Activated CD8-positive, alpha-beta T cell treated with anti-CD3 and anti-CD28 coated beads, Interleukin-2, amount 10 ng/mL, durations not matched to agents 7 days and 5 days (primary cell): ENCODE data around the gene ACVR1C. TPM values are rescaled to one million over a fixed set of nuclear protein-coding genes. Genes with fewer than 3 reads are reported as not detected.
"Not testable (repeated sequence)": the region's sequence is repeated elsewhere in the genome, so short reads cannot be mapped to it uniquely, and the experiment has no call there.

ENCODE experiments used
- ATAC-seq: fragments of 150-1000 bp; cut with Tn5 transposase; one replicate; pipeline ENCODE4 v1.10.0; 2021; ENCODE audit warnings: moderate library complexity
- CTCF ChIA-PET: fragments of 350-600 bp; sonication (Branson Sonifier 250); formaldehyde crosslinking; loops from one replicate; lab custom pipeline; 2021; ENCODE audit warnings: antibody characterized with exemption; lab: Charles Lee
- POLR2A ChIA-PET: fragments of 350-600 bp; sonication (Branson Sonifier 250); formaldehyde crosslinking; loops from one replicate; lab custom pipeline; 2021; ENCODE audit warnings: antibody characterized with exemption; lab: Charles Lee
- DNase-seq: peaks from one replicate; pipeline ENCODE4 v3.0.0-alpha.2; 2020
- H3K27ac Mint-ChIP-seq: one replicate; pipeline ENCODE4 v1.8.0; 2021; ENCODE audit warnings: mild to moderate bottlenecking, mixed read lengths
- H3K27me3 Mint-ChIP-seq: one replicate; pipeline ENCODE4 v1.8.0; 2021; ENCODE audit warnings: low read depth, mixed read lengths
- H3K36me3 Mint-ChIP-seq: one replicate; pipeline ENCODE4 v1.8.0; 2021; ENCODE audit warnings: low read depth, mixed read lengths
- H3K4me1 Mint-ChIP-seq: one replicate; pipeline ENCODE4 v1.8.0; 2021; ENCODE audit warnings: low read depth, mixed read lengths
- H3K4me3 Mint-ChIP-seq: one replicate; pipeline ENCODE4 v1.8.0; 2021; ENCODE audit warnings: mild to moderate bottlenecking, mixed read lengths
- H3K9me3 Mint-ChIP-seq: one replicate; pipeline ENCODE4 v1.8.0; 2022; ENCODE audit warnings: mixed read lengths; ENCODE audit not compliant: insufficient read depth
- total RNA-seq, 2 experiments: library from RNA; stranded (reverse); gene quantifications; one replicate each; pipeline ENCODE4 v1.2.3, GENCODE V29; 2021

The ACVR1C gene
- total RNA-seq, 2 experiments from 2014 or later: 0.63 to 0.73 TPM

GRCh38 chr2:157526070-157526469 is 102.6 kb downstream of the ACVR1C start:
- POLR2A ChIA-PET: interaction anchor here (0.6 kb wide), 1 partner anchor 373 kb away, joined by 3 read pairs; no protein-coding TSS in a partner anchor
- Mint-ChIP-seq H3K27ac (no peak overlapping the region), H3K36me3 (no peaks in the 10 kb centered on the region), H3K4me1 (no peaks in the 10 kb centered on the region), H3K9me3 (no peaks in the 10 kb centered on the region), H3K4me3 (no peak overlapping the region), H3K27me3 (peaks cover 8% of the 10 kb centered on the region)
- no peak for DNase-seq
- no peak for ATAC-seq
- CTCF ChIA-PET: no interaction called here

- Mint-ChIP-seq H3K27ac (no peak overlapping the region), H3K4me1 (no peaks in the 10 kb centered on the region), H3K27me3 (peaks cover 5% of the 10 kb centered on the region), H3K9me3 (no peaks in the 10 kb centered on the region), H3K36me3 (no peaks in the 10 kb centered on the region), H3K4me3 (no peak overlapping the region)
- ChIA-PET POLR2A (no interaction called here), CTCF (no interaction called here)
- DNase-seq (no peak), ATAC-seq (no peak)
These were observed 105.1 kb downstream of the ACVR1C start for GRCh38 chr2:157523270-157524247.

- H3K9me3 Mint-ChIP-seq, DNase-seq, H3K27ac Mint-ChIP-seq, ATAC-seq, H3K4me3 Mint-ChIP-seq, POLR2A ChIA-PET, H3K4me1 Mint-ChIP-seq, H3K36me3 Mint-ChIP-seq: not testable (repeated sequence)
- H3K27me3 Mint-ChIP-seq: peaks cover 15% of the 10 kb centered on the region
- CTCF ChIA-PET: interaction anchor here (1.2 kb wide), 1 partner anchor 82 kb away, joined by 4 read pairs; no protein-coding TSS in a partner anchor
These were observed 113.7 kb downstream of the ACVR1C start for GRCh38 chr2:157514966-157515365.

- CTCF ChIA-PET: interaction anchor here (0.9 to 3.0 kb wide), 12 partner anchors 12 to 514 kb away, joined by 3 to 12 read pairs (median 6); no protein-coding TSS in a partner anchor
- Mint-ChIP-seq H3K27me3 (peaks cover 20% of the 10 kb centered on the region), H3K36me3 (no peaks in the 10 kb centered on the region), H3K27ac (no peak overlapping the region), H3K4me3 (no peak overlapping the region), H3K9me3 (no peaks in the 10 kb centered on the region), H3K4me1 (peaks cover 2% of the 10 kb centered on the region)
- no peak for DNase-seq
- no peak for ATAC-seq
- POLR2A ChIA-PET: no interaction called here
These were observed 118.9 kb downstream of the ACVR1C start for GRCh38 chr2:157509744-157510143.

GRCh38 chr2:157508676-157509075 is 120.0 kb downstream of the ACVR1C start:
- Mint-ChIP-seq H3K4me3 (no peak overlapping the region), H3K27ac (no peak overlapping the region), H3K36me3 (no peaks in the 10 kb centered on the region), H3K9me3 (no peaks in the 10 kb centered on the region), H3K27me3 (peaks cover 15% of the 10 kb centered on the region), H3K4me1 (peaks cover 2% of the 10 kb centered on the region)
- POLR2A ChIA-PET: no interaction called here
- CTCF ChIA-PET: interaction anchor here (0.6 to 3.0 kb wide), 6 partner anchors 11 to 500 kb away, joined by 3 to 11 read pairs (median 4); no protein-coding TSS in a partner anchor
- no peak for ATAC-seq
- no peak for DNase-seq

- Mint-ChIP-seq H3K36me3 (no peaks in the 10 kb centered on the region), H3K27ac (no peak overlapping the region), H3K4me1 (peaks cover 3% of the 10 kb centered on the region), H3K27me3 (peaks cover 12% of the 10 kb centered on the region), H3K4me3 (no peak overlapping the region), H3K9me3 (no peaks in the 10 kb centered on the region)
- DNase-seq (no peak), ATAC-seq (no peak)
- CTCF ChIA-PET: interaction anchor here (0.9 to 1.7 kb wide), 5 partner anchors 9 to 505 kb away, joined by 4 to 7 read pairs (median 5); no protein-coding TSS in a partner anchor
- POLR2A ChIA-PET: no interaction called here
These were observed 122.1 kb downstream of the ACVR1C start for GRCh38 chr2:157506586-157506985.

- POLR2A ChIA-PET: no interaction called here
- Mint-ChIP-seq H3K36me3 (peaks cover 4% of the 10 kb centered on the region), H3K4me1 (peaks cover 13% of the 10 kb centered on the region), H3K9me3 (no peaks in the 10 kb centered on the region), H3K27me3 (peaks cover 3% of the 10 kb centered on the region), H3K27ac (no peak overlapping the region), H3K4me3 (no peak overlapping the region)
- no peak for ATAC-seq
- CTCF ChIA-PET: interaction anchor here (1.0 to 1.5 kb wide), 4 partner anchors 12 to 174 kb away, joined by 3 read pairs; no protein-coding TSS in a partner anchor
- DNase-seq: no peak
These were observed 124.0 kb downstream of the ACVR1C start for GRCh38 chr2:157504623-157505022.

- Mint-ChIP-seq H3K4me1 (peaks cover 15% of the 10 kb centered on the region), H3K9me3 (no peaks in the 10 kb centered on the region), H3K36me3 (peaks cover 4% of the 10 kb centered on the region), H3K4me3 (no peak overlapping the region), H3K27me3 (no peaks in the 10 kb centered on the region), H3K27ac (peak overlapping the region; percentile 22)
- ATAC-seq (no peak), DNase-seq (no peak)
- CTCF ChIA-PET: interaction anchor here (1.0 kb wide), 2 partner anchors 173 to 199 kb away, joined by 4 read pairs; no protein-coding TSS in a partner anchor
- POLR2A ChIA-PET: no interaction called here
These were observed 127.6 kb downstream of the ACVR1C start for GRCh38 chr2:157501026-157501425.

GRCh38 chr2:157500334-157500733 is 128.3 kb downstream of the ACVR1C start:
- no peak overlapping the region for H3K27ac Mint-ChIP-seq
- CTCF ChIA-PET: interaction anchor here (1.0 kb wide), 1 partner anchor 173 kb away, joined by 4 read pairs; no protein-coding TSS in a partner anchor
- no peaks in the 10 kb centered on the region for H3K27me3 Mint-ChIP-seq
- no peaks in the 10 kb centered on the region for H3K9me3 Mint-ChIP-seq
- H3K36me3 Mint-ChIP-seq: peaks cover 4% of the 10 kb centered on the region
- peaks cover 15% of the 10 kb centered on the region for H3K4me1 Mint-ChIP-seq
- no peak overlapping the region for H3K4me3 Mint-ChIP-seq
- no peak for DNase-seq
- no peak for ATAC-seq
- POLR2A ChIA-PET: no interaction called here

GRCh38 chr2:157498483-157498882 is 130.2 kb downstream of the ACVR1C start:
- Mint-ChIP-seq H3K9me3 (no peaks in the 10 kb centered on the region), H3K4me1 (peaks cover 26% of the 10 kb centered on the region), H3K27ac (no peak overlapping the region), H3K4me3 (no peak overlapping the region), H3K36me3 (peaks cover 4% of the 10 kb centered on the region), H3K27me3 (no peaks in the 10 kb centered on the region)
- ATAC-seq: no peak
- CTCF ChIA-PET: interaction anchor here (1.1 to 2.1 kb wide), 10 partner anchors 8 to 526 kb away, joined by 3 to 9 read pairs (median 6); no protein-coding TSS in a partner anchor
- POLR2A ChIA-PET: no interaction called here
- no peak for DNase-seq

- Mint-ChIP-seq H3K36me3 (peaks cover 4% of the 10 kb centered on the region), H3K9me3 (no peaks in the 10 kb centered on the region), H3K27ac (no peak overlapping the region), H3K4me3 (no peak overlapping the region), H3K27me3 (no peaks in the 10 kb centered on the region), H3K4me1 (peaks cover 33% of the 10 kb centered on the region)
- ChIA-PET POLR2A (no interaction called here), CTCF (interaction anchor here (0.6 to 2.1 kb wide), 22 partner anchors 9 to 527 kb away, joined by 3 to 14 read pairs (median 4); no protein-coding TSS in a partner anchor)
- DNase-seq: no peak
- peak; percentile 90 for ATAC-seq
These were observed 130.9 kb downstream of the ACVR1C start for GRCh38 chr2:157497638-157498314.
